Spleen (tissue), 7 donors: Measurements from ENCODE around the gene HSPB8.

Source experiments
- CTCF ChIP-seq, 11 experiments: fragments of 200-600 bp in 7 of 11; fragments of 450-650 bp in 4 of 11; sonication (generic) in 4 of 11; IDR thresholded peaks in 8 of 11; conservative IDR thresholded peaks in 3 of 11; 1 replicate in 7 of 11; 2 replicates in 4 of 11; pipeline versions ENCODE4 v1.4.0 to v1.8.0; 2016 to 2021; ENCODE audit warnings: antibody characterized with exemption in 11 of 11, inconsistent platforms in 4 of 11, mild to moderate bottlenecking in 1 of 11
- POLR2A ChIP-seq, 3 donors: fragments of 450-650 bp; IDR thresholded peaks; one replicate each; pipeline ENCODE4 v1.5.1; 2017; ENCODE audit warnings: antibody characterized with exemption in 3 of 3, mild to moderate bottlenecking in 1 of 3
- donor health status: DM: no; HTN: no; CAD: no; lungs with moderate emphysema.
- donor health status: DM: no; HTN: no; CAD: no.
- donor health status: DM: no; HTN: no; CAD: no.

GRCh38 chr12:119139448-119139847 is 39.3 kb upstream of the HSPB8 start:
- TF ChIP-seq CTCF (IDR thresholded peaks at IDR 0.05 in 8 of 11, conservative IDR thresholded peaks at IDR 0.05 in 3 of 11) = no peak
- TF ChIP-seq POLR2A (IDR thresholded peaks at IDR 0.05) = no peak
